Fibroblast of skin of abdomen (primary cell): ENCODE data around the gene GET4. TPM values are rescaled to one million over a fixed set of nuclear protein-coding genes. Genes with fewer than 3 reads are reported as not detected.
A peak's percentile ranks its signal among the peaks of the same experiment; 100 is the strongest.

Experiments
- DNase-seq: peaks from one replicate; pipeline ENCODE4 v3.0.0-alpha.2; 2013
- polyA plus RNA-seq, 2 experiments: library from polyadenylated mRNA; unstranded; fragments of 120-200 nt; gene quantifications; one replicate each; pipeline ENCODE4 v1.2.1, GENCODE V29; 2013; ENCODE audit not compliant: insufficient read length in 2 of 2

GET4 gene, protein sequence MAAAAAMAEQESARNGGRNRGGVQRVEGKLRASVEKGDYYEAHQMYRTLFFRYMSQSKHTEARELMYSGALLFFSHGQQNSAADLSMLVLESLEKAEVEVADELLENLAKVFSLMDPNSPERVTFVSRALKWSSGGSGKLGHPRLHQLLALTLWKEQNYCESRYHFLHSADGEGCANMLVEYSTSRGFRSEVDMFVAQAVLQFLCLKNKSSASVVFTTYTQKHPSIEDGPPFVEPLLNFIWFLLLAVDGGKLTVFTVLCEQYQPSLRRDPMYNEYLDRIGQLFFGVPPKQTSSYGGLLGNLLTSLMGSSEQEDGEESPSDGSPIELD
- 17.8 TPM for polyA plus RNA-seq (2013, experiment 1 of 2; ENCODE audit: insufficient read length)
- 22.8 TPM for polyA plus RNA-seq (2013, experiment 2 of 2; ENCODE audit: insufficient read length)

DNA sequence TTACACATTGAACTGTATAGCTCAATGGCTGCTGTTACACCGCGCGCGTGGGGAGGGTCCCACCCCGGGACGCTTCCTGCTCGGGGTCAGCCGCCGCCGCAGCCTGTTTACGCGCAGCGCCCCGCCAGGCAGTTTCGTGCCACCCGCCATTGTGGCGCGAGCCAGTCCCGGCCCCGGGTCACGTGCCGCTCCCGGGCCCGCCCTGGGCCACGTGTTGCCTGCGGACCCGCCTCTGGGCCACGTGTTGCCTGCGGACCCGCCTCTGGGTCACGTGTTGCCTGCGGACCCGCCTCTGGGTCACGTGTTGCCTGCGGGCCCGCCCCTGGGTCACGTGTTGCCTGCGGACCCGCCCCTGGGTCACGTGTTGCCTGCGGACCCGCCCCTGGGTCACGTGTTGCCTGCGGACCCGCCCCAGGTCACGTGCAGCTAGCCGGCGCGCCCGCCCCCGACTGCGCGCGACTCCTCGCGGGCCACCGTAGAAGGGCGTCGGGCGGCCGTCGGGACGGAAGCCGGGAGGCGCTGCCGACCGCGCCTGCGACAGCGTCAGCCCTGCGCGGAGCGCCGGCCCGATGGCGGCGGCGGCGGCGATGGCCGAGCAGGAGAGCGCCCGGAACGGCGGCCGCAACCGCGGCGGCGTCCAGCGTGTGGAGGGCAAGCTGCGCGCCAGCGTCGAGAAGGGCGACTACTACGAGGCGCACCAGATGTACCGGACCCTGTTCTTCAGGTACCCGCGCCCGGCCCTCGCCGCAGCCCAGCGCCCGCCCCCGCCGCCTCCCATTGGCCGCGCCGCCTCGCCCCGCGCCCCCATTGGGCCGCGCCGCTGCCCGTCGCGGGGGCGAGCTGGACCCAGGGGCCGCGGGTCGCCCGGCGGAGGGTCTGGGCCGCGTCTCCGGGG lies at the start of gene GET4:
GET4 (plus strand) TSS at position 478 of the 895 bp plus-strand sequence; CDS start at position 570, 92 bp downstream.
- DNase-seq = peak; percentile 97

DNA sequence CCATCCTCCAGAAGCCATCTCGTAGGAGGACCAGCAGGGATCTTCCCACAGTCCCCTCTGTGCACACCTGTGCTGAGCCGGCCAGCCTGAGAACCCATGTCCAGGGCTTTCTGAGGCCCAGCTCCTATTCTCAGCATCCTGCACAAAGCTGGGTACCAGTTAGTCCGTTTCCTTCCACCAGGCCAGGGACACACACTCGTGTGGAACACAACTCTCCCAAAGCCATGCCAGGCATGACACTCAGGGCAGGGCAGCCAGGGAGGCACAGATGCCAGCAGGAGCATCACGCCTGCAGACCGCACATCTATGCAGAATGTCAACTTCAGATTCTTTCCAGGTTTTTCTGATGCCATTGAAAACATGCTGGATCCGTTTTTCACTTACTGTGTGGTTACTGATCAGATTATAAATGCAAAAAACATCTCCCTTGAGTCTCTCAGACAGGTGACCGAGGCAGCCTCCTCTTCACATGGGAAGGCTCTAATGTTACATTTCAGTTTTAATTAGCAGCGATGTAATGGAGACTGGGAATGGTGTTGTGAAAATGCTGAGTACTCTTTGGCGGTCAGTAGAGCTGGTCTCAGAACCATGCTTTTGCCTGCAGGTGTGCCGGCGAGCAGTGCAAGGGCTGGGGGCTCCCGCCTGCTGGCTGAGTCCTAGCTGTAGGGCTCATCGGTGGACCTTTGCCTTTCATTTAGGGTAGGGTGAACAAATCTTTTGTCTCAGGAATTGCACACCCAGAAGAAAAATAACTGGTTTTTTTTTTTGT lies 47.4 kb upstream of the GET4 start:
- DNase-seq = no peak

DNA sequence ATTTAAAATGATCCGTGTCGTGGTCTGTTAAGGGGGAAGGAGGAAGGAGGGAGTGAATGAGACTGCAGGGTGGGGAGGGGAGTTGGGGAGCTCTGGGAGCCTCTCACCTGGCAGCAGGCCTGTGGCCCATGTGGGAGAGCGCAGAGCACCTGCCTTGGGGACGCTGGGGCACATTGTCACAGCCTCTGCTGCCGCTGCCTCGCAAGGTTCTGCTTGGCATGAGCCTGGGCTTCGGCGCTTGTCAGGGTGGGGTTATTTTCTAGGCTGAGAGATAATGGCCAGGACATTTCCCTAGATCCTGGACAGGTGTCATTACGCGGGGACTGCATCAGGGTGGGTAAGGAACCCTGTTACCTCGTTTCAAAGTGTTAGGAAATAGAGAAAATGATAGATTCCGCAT lies 46.3 kb upstream of the GET4 start:
- no peak for DNase-seq

DNA sequence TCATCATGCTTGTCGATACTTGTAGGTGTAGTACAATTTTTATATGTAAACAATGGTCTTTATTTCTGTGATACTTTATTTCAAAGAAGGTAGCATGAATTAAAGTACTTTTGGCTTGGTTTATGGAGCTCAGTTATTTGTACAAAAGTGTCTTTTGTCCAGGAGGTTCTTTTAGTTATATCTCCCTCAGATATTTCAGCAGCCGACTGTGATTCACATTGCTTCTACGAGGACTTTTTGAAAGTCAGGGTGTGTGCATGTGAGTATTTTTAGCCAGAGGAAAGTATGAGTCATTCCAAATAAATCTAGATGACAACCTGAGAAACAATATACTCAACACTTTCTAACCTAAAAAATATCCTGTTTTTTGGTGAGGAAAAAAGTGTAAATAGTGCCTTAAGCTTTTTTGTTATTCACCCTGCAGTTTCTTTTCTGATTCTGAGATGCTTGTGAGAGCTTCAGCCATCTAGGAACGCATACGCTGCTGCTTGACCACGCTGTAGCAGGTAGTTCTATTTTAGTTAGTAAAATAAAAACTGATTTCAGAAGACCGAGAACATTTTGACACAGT lies 44.7 kb upstream of the GET4 start:
- peak; percentile 85 for DNase-seq

DNA sequence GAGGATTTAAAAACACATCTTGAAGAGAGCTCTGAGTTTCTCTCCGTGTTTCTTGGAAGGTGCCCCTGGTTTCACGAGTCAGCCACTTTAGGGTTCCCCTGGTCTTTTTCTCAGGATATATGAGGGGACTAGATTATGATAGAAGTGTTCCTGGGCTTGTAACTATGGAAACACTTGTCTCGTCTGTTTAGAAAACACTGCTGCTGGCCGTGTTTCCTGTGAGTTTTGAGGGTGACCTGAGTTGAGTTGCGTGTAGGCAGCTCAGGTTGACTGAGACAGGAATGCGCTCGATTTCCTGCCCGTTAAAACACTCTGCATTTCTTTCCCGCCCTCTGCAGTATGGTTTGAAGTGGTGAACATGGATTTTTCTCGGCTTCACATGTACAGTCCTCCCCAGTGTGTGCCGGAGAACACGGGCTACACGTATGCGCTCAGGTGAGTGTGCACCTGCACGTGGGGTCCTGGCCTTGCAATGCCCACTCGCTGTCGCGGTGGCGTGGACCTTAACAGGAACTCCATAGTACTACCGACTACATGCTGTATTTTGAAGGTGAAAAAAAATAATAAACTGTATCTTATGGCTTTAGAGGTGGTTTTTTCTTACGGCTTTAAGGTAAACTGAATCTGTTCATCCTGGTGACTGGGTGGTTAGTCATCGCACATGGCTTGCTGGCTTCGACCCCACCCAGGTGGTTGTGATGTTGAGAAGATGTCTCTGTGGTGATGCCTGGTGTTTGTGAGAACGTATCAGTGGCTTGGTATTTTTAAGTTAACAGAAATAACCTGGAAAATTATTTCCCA lies 44.0 kb upstream of the GET4 start, which contains the start of gene SUN1:
SUN1 (plus strand) TSS at position 310 of the 801 bp plus-strand sequence; CDS start at position 359, 49 bp downstream.
- DNase-seq = peak; percentile 40

DNA sequence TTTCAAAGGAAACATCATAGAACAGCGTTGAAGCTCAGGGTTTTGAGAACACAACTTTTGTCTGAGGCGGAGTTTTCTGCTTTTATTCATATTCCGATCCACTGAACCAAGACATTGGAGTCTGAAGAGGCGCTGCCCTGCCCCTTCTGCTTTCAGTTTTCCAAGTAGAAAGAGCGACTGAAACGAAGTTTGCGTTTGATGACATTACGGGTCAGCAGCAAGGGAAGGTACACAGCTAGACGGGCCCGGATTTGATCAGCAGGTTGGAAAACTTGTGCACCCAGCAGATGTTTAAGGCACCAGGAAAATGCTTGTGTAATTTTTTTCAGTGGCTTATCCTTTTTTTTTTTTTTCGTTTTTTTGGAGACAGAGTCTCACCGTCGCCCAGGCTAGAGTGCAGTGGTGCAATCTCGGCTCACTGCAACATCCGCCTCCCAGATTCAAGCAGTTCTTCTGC lies 43.4 kb upstream of the GET4 start:
- DNase-seq = no peak

DNA sequence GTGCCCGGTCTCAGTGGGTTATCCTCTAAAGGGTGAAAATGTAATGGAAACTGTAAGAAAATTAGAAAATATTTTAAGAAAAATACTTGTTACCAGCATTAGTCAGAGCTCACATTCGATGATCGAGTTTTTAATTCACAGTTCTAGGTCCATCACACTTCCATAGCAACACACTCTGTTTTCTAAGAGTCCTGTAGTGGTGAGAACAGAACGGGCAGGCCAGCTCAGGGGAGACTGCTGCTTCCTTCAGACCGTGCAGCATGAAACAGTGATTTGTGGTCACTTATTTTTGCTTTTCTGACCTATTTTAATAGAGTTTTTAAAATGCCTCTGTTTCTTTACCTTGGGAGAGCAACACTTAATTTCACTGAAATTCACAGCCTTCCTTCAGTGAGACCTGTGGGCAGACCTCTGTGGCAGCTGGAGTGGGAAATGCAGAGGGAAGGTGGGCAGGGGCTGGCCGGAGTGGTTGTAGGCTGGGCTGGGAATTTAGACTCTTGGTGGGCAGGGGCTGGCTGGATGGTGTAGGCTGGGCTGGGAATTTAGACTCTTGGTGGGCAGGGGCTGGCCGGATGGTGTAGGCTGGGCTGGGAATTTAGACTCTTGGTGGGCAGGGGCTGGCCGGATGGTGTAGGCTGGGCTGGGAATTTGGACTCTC lies 42.6 kb upstream of the GET4 start:
- DNase-seq = no peak

DNA sequence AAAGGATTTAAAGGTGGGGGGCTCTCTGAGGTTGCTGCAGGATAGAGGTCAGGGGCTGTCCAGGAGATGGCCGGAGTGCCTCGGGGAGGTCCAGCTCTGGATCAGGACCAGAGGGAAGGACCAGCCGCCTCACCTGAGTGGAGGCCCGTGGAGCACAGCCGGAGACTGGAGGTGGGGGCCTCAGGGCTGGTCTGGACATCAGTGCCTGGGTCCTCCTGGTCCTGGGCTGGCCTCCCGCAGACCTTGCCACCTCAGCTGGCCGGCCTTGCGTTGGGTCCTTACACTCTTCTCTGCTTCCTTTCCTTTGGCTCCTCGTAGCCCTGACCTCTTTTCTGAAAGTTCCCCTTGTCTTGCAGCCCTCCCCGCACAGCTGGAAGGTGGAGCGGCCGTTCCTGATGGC lies 42.1 kb upstream of the GET4 start:
- DNase-seq = no peak

DNA sequence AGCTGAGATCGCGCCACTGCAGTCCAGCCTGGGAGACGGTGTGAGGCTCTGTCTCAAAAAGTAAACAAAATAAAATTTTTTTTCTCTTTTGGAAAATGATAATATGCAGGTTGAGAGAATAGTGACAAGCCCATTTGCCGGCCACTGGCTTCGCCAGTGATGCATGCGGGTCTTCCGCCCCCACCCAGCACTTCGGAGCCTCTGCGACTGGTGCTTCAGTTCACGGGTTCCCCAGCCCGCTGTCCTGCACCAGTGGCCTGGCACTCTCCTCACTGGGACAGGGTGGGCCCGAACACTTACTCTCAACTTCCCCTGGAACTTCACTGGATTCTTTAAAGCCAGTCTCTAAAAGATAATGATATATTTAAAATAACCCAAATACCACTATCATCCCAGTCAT lies 41.3 kb upstream of the GET4 start:
- no peak for DNase-seq

DNA sequence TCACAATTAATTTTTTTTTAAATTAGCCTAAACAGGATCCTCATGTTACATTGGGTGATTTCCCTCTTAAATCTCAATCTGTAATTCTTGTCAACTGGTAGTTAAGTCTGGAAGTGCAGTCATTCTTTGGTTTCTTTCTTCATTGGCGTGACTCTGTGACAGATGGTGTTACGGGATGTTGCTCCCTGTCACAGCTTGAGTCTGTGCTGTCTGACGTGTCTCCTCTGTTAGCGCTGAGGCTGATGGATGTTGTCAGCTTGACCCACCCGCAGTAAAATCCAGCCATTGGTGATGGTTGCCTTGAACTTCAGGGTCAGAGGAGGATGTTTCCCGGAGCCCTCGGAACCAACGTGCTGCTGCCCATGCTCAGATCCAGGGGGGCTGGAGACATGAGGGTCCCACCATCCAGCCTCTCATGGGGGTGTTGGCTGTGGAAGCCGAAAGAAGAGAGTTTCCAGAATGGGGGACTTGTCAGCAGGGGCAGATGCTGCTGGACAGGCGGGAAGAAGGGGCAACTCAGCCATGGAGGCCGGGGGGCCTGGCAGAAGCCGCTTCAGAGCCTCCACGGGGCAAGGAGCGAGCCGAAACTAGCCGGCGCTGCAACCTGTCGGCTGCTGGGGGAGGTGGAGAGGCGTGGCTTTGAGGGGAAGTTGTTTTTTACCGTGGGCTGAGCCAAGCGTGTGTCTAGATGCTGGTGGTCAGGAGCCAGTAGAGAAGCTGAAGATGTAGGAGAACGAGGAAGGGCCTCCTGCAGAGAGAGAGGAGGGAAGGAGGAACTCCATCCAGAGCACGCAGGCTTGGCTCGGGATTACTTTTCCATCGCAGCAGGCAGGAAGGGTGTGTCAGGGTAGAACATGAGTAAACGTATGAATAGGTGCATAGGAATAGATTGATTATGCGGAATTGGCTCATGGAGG lies 40.6 kb upstream of the GET4 start:
- no peak for DNase-seq

DNA sequence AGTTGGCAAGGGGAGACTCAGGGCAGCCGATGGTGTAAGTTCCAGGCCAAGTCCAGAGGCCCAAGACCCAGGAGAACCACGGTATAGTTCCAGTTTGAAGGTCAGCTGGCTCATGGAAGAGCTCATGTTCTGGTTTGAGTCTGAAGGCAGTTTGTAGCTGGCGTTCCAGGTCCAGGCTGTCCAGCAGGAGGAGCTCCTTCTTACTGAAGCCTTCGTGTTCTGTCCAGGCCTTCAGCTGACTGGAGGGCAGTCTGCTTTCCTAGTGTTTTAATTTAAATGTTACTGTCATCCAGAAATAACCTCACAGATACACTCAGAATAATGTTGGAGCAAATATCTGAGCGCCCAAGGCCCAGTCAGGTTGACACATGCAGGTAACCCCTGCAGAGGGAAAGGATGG lies 39.9 kb upstream of the GET4 start:
- peak; percentile 19 for DNase-seq

DNA sequence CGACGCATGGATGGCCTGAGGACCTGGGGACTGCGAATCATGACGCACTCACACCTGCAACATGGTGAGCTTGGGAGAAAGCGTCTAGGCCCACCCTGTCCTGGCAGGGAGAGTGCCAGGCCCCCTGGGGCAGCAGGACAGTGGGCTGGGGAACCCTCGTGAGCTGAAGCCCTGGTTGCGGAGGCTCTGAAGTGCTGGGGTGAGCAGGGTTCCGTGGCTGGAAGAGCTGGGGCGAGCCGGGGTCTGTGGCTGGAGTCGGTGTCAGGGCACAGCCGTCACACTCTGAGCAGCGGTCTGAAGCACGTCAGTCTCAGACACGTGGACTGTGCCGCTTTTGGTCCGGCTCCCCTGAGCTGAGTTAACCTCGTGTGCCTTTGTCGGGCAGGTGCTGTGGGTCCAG lies 39.4 kb upstream of the GET4 start:
- DNase-seq = no peak

DNA sequence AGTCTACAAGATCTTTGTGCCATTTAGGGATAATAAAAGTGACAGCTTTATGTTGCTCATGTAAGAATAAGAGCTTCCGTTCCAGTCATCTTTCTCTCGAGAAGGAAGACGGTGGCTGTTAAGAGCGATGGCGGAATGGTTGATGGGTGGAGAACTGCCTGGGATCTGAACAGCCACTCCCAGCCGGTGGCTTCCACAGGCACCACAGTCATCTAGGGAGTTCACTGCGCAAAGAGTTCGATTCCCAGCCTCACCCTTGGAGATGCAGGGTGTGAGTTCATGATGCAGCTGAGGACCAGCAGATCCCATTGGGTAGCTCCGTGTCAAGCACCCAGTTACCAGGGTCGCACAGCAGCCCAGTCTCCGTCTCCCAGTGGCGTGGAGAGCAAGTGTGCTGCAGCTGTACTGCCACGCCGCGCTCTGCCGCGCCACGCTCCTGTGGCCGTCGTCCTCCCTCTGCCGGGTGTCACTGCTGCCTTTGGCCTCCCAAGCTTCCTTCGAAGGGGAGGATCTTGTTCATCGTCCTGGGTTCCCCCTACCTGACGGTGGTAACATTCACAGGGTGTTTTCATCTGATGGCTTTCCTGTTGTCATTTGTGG lies 36.3 kb upstream of the GET4 start:
- no peak for DNase-seq

DNA sequence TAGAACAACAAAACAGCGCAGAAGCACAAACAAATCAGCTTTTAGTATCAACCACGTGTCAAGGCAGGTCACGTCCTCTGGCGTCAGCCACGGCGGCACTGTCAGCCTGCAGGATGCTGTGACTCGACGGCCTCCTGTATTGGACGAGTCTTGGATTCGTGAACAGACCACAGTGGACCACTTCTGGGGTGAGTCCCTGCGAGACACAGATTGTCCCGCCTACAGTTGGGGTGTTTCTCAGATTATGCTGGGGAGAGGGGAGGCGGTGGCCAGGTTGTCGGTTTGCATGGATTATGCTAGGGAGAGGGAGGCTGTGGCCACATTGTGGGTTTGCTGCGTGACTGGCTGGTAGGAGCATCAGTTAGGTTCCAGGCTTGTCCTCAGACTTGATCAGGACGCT lies 34.4 kb upstream of the GET4 start:
- no peak for DNase-seq

DNA sequence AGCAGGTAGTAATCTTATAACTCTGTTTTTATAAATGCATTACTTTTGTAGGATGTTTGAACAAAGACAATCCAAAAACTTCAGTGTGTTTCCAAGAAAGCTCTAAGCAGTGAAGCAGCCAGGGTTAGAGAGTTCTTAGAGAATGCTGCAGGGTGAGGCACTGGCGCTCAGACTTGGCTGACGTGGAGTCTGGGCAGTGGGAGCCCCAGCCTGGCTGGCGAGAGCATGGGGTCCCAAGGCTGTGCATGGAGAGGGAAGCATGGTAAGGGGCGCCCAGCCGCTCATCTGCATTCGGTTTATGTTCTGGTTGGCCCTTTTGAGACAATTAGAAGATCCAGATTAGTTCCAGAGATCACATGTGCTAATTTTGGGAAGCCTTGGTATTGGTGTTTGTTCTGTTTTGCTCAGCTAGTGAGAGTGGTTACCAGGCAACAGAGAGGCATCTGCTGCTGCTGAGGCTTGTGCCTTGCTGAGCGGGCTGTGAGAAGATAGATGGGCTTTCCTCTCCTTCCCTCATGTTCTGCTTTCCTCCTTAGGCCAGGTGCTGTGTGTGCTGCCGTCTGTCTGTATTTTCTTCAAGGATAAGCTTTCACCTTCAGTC lies 33.8 kb upstream of the GET4 start:
- no peak for DNase-seq

DNA sequence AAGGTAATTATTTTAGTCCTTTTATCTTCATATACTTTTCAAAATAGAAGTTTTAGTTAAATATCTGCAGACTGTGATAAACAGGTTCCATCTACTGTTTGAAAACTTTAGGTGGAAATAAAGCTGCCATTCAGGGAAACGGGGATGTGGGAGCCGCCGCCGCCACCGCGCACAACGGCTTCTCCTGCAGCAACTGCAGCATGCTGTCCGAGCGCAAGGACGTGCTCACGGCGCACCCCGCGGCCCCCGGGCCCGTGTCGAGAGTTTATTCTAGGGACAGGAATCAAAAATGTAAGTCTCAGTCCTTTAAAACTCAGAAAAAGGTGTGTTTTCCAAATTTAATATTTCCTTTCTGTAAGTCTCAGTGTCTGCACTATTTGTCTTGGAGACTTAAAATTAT lies 33.1 kb upstream of the GET4 start:
- no peak for DNase-seq

DNA sequence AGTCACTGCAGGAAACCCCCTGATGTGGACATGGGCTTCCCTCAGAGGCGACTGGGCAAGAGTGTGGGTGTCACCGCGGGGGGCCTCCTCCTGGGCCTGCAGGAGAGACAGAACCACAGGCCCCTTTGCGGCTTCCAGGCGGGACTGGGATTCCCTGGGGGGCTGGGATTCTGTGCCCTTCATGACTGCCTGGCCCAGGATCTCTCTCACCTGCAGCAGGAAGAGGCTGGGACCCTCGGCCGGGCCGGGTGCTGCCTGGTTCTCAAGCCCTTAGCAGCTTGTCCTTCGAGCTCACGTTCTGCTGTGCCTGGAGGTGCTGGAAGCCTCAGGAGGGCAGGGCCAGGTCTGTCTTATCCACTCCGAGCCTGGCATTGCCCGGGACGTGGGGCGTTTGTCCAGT lies 32.3 kb upstream of the GET4 start:
- DNase-seq = no peak

DNA sequence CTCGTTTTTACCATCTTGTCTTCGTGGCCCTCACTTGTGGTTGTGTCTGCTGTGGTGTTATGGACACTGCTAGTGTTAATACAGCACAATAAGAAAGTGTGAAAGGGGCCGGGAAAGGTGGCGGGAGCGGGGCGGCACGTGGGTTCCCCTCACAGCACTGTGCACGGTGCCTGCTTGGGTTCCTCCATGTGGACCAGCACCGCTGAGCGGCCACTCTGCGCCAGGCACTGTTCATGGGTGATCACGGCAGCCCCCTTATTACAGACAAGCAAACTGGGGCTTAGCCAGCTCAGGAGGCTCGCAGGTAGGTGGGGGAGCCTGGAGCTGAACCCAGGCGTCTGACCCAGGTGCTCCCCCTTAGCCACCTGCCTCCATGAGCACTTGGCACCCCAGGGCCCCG lies 31.8 kb upstream of the GET4 start:
- DNase-seq = no peak

DNA sequence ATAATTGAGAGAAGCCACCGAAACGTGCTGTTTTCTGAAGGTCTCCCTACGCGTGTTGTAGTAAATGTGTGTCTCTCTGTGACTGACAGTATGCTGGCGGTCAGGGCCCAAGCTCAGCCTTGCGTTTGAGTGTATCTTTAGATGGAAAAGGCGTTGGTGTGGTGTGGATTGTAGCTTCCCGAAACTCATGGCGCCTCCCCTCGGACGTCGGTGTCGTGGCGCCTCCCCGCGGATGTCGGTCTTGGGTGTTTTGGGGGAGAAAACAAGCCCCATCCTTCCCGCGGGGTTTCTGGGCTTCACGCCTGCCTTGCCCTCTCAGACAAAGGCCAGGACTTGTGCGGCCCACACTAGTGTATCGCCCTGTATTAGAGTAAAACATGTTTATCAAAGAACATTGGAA lies 31.3 kb upstream of the GET4 start:
- no peak for DNase-seq
